H1 (cell line): ENCODE data around the gene MSL1. TPM values are rescaled to one million over a fixed set of nuclear protein-coding genes. Genes with fewer than 3 reads are reported as not detected.

ENCODE experiments used
- ATF2 ChIP-seq: IDR thresholded peaks from 2 replicates; pipeline ENCODE4 v1.6.1; 2012; ENCODE audit warnings: low read length, inconsistent platforms
- CHD7 ChIP-seq: fragments of 300-600 bp; sonication (generic); IDR thresholded peaks from 2 replicates; pipeline ENCODE4 v1.7.1; 2012; ENCODE audit warnings: low read length, moderate library complexity, mild to moderate bottlenecking, inconsistent platforms; ENCODE audit not compliant: insufficient replicate concordance
- polyA plus RNA-seq, 7 experiments: library from polyadenylated mRNA; depleted of rRNA in 3 of 7; stranded (reverse) in 5 of 7; unstranded in 2 of 7; fragments of >200 nt in 5 of 7; fragments of 200-250 nt in 2 of 7; gene quantifications; 1 replicate in 5 of 7; 2 replicates in 1 of 7; 4 replicates in 1 of 7; pipeline versions ENCODE4 v1.2.1 to v1.2.3, GENCODE V29; 2011 to 2013; ENCODE audit warnings: missing spikeins in 2 of 7, mixed read lengths in 2 of 7
- total RNA-seq: library from RNA; stranded (reverse); fragmentation: NEBNext Ultra II Directional; extraction: Animal tissue kit (Norgen Biotek cat#: 25700); gene quantifications from 2 replicates; pipeline ENCODE4 v1.2.1, GENCODE V29; 2021

The MSL1 gene
- total and polyA plus RNA-seq, 2 of the 8 experiments (the other 6 are each of a cell fraction or from before 2014, with no cell fraction given) = 24.1 to 66.5 TPM

- TF ChIP-seq ATF2 (no peak), CHD7 (no peak)
Observed at GRCh38 chr17:40112191-40112711, 9.5 kb upstream of the MSL1 start (continued).
